ENCODE data around the gene NECAB3.
"Not testable (repeated sequence)": the region's sequence is repeated elsewhere in the genome, so short reads cannot be mapped to it uniquely, and the experiment has no call there.

- TF ChIP-seq CTCF (IDR thresholded peaks at IDR 0.05; ENCODE audit: low read depth, low read length, missing input control); ZBTB33 (IDR thresholded peaks at IDR 0.05); SP1 (IDR thresholded peaks at IDR 0.05): not testable (repeated sequence)
Observed at GRCh38 chr20:33631910-33632309, 42.3 kb downstream of the NECAB3 start.
